T-cell (primary cell): Measurements from ENCODE around the gene METTL23. TPM values are rescaled to one million over a fixed set of nuclear protein-coding genes. Genes with fewer than 3 reads are reported as not detected.
A peak's percentile ranks its signal among the peaks of the same experiment; 100 is the strongest.

ENCODE experiments used
- ATAC-seq, 4 experiments: fragments of 200-7000 bp in 3 of 4; fragments of 150-1000 bp in 1 of 4; cut with Tn5 transposase; replicated peaks in 1 of 4; 1 replicate in 3 of 4; 2 replicates in 1 of 4; pipeline ENCODE4 v1.10.0; 2021; ENCODE audit warnings: moderate library complexity in 3 of 4, mild to moderate bottlenecking in 2 of 4, moderate number of reproducible peaks in 1 of 4
- CTCF ChIA-PET, 2 donors: fragments of 300-600 bp; sonication (Branson Sonifier 250); formaldehyde crosslinking; loops; one replicate each; lab custom pipeline; 2022; ENCODE audit warnings: antibody characterized with exemption in 2 of 2; lab: Charles Lee
- POLR2A ChIA-PET, 2 donors: fragments of 300-600 bp; sonication (Branson Sonifier 250); formaldehyde crosslinking; loops; one replicate each; lab custom pipeline; 2022; ENCODE audit warnings: antibody characterized with exemption in 2 of 2; lab: Charles Lee
- DNase-seq, 35 experiments: peaks; one replicate each; pipeline versions ENCODE4 v3.0.0 to v3.0.0-alpha.2; 2013 to 2023
- H3K27ac ChIP-seq: one replicate; pipeline ENCODE4 v1.5.1; 2013; ENCODE audit warnings: low read length
- H3K27me3 ChIP-seq, 2 experiments: replicated peaks in 1 of 2; 1 replicate in 1 of 2; 2 replicates in 1 of 2; pipeline versions ENCODE4 v1.6.1 to v1.7.0; 2013; ENCODE audit warnings: low read length in 1 of 2, mixed read lengths in 1 of 2; ENCODE audit not compliant: control insufficient read depth in 2 of 2, insufficient read depth in 2 of 2; ENCODE audit errors: extremely low read depth in 1 of 2
- H3K36me3 ChIP-seq, 2 donors: 1 replicate in 1 of 2; 2 replicates in 1 of 2; pipeline versions ENCODE4 v1.6.1 to v1.7.0; 2013; ENCODE audit warnings: low read length in 1 of 2; ENCODE audit not compliant: control insufficient read depth in 2 of 2, insufficient read depth in 1 of 2; ENCODE audit errors: extremely low read depth in 1 of 2
- H3K4me1 ChIP-seq, 2 experiments: 1 replicate in 1 of 2; 2 replicates in 1 of 2; pipeline versions ENCODE4 v1.6.1 to v1.7.0; 2013; ENCODE audit warnings: low read length in 2 of 2, mixed read lengths in 1 of 2; ENCODE audit not compliant: insufficient read depth in 2 of 2, control insufficient read depth in 1 of 2; ENCODE audit errors: extremely low read depth in 1 of 2
- H3K4me3 ChIP-seq, 2 donors: 1 replicate in 1 of 2; 2 replicates in 1 of 2; pipeline versions ENCODE4 v1.5.1 to v1.7.0; 2013; ENCODE audit warnings: mild to moderate bottlenecking in 2 of 2, low read length in 1 of 2, moderate library complexity in 1 of 2; ENCODE audit not compliant: control insufficient read depth in 1 of 2; ENCODE audit errors: extremely low read depth in 1 of 2
- H3K9me3 ChIP-seq: 2 replicates; pipeline ENCODE4 v1.7.0; 2013
- H3K27ac Mint-ChIP-seq, 2 donors: one replicate each; pipeline ENCODE4 v1.8.0; 2020 to 2021; ENCODE audit warnings: mild to moderate bottlenecking in 2 of 2, mixed read lengths in 2 of 2
- H3K27me3 Mint-ChIP-seq, 2 donors: one replicate each; pipeline ENCODE4 v1.8.0; 2021 to 2022; ENCODE audit warnings: mixed read lengths in 2 of 2
- H3K36me3 Mint-ChIP-seq: one replicate; pipeline ENCODE4 v1.8.0; 2021; ENCODE audit warnings: mixed read lengths
- H3K4me1 Mint-ChIP-seq, 3 donors: one replicate each; pipeline ENCODE4 v1.8.0; 2020 to 2022; ENCODE audit warnings: mixed read lengths in 3 of 3, mild to moderate bottlenecking in 1 of 3
- H3K4me3 Mint-ChIP-seq, 3 donors: one replicate each; pipeline ENCODE4 v1.8.0; 2020 to 2022; ENCODE audit warnings: mild to moderate bottlenecking in 3 of 3, mixed read lengths in 3 of 3, moderate library complexity in 3 of 3
- H3K9me3 Mint-ChIP-seq, 3 donors: one replicate each; pipeline ENCODE4 v1.8.0; 2020 to 2022; ENCODE audit warnings: mixed read lengths in 3 of 3
- WGBS: methylation state at CpG from one replicate; pipeline ENCODE4 v1.1.5; 2013; ENCODE audit warnings: missing lambda C conversion rate; ENCODE audit not compliant: insufficient coverage; 5-methylcytosine and 5-hydroxymethylcytosine counted together
- total RNA-seq, 35 experiments: library from RNA in 6 of 35; stranded (reverse) in 6 of 35; fragments of 120-200 nt in 1 of 35; gene quantifications; one replicate each; pipeline versions ENCODE4 v1.2.1 to v1.2.4 and lab custom pipeline; 2013 to 2026

The METTL23 gene
- total RNA-seq, 5 donors from 2014 or later (not counting 1 experiment from before 2014, with no cell fraction given): 46.9 to 70.1 (median 60.0) TPM

- ATAC-seq: no peak
- H3K36me3 ChIP-seq: peaks cover 6 to 38% of the 10 kb centered on the region in 2 donors
- H3K4me1 ChIP-seq: peaks cover 4 to 21% of the 10 kb centered on the region in 2 experiments
- no peaks in the 10 kb centered on the region for H3K27me3 ChIP-seq
- Mint-ChIP-seq H3K27ac (no peak overlapping the region), H3K27me3 (no peaks in the 10 kb centered on the region), H3K9me3 (no peaks in the 10 kb centered on the region), H3K36me3 (peaks cover 53% of the 10 kb centered on the region), H3K4me1 (peaks cover 11 to 21% (median 13%) of the 10 kb centered on the region in 3 donors), H3K4me3 (no peak overlapping the region)
- no peaks in the 10 kb centered on the region for H3K9me3 ChIP-seq
- ChIA-PET POLR2A (no interaction called here), CTCF (interaction anchor here (0.5 to 0.7 kb wide), 4 partner anchors 25 to 1354 kb away, joined by 4 to 5 read pairs (median 4); no protein-coding TSS in a partner anchor)
- DNase-seq: no peak
- no peak overlapping the region for H3K4me3 ChIP-seq
- 87% methylated on average over 5 of the region's 9 CpGs for WGBS
- H3K27ac ChIP-seq: no peak overlapping the region
Measured at GRCh38 chr17:76747716-76748363, 21.2 kb downstream of the METTL23 start.

- WGBS: no CpG with 5 or more reads among the region's 1 CpG
- ChIA-PET POLR2A (interaction anchor here in 1 of 2 donors (0.6 kb wide), 1 partner anchor 11 kb away, joined by 4 read pairs; the partner anchor contains the start of gene MFSD11), CTCF (interaction anchor here in 1 of 2 donors (0.7 kb wide), 1 partner anchor 24 kb away, joined by 4 read pairs; no protein-coding TSS in a partner anchor)
- peaks cover 50% of the 10 kb centered on the region for H3K36me3 Mint-ChIP-seq
- H3K27ac Mint-ChIP-seq: no peak overlapping the region
- H3K9me3 Mint-ChIP-seq: no peaks in the 10 kb centered on the region
- Histone ChIP-seq H3K4me1 (peaks cover 6 to 29% of the 10 kb centered on the region in 2 experiments), H3K27ac (no peak overlapping the region), H3K36me3 (peaks cover 6 to 32% of the 10 kb centered on the region in 2 donors), H3K27me3 (no peaks in the 10 kb centered on the region), H3K4me3 (no peak overlapping the region), H3K9me3 (no peaks in the 10 kb centered on the region)
- no peak overlapping the region for H3K4me3 Mint-ChIP-seq
- peaks cover 20 to 29% (median 21%) of the 10 kb centered on the region in 3 donors for H3K4me1 Mint-ChIP-seq
- DNase-seq (no peak), ATAC-seq (no peak)
- no peaks in the 10 kb centered on the region for H3K27me3 Mint-ChIP-seq
Measured at GRCh38 chr17:76748657-76749056, 22.0 kb downstream of the METTL23 start.

GRCh38 chr17:76751416-76751993, 24.9 kb downstream of the METTL23 start:
- peaks cover 11 to 40% of the 10 kb centered on the region in 2 experiments for H3K4me1 ChIP-seq
- H3K4me3 ChIP-seq: no peak overlapping the region
- peak overlapping the region; percentile 98 to 99 for H3K27ac Mint-ChIP-seq
- ChIA-PET CTCF (no interaction called here), POLR2A (no interaction called here)
- H3K27me3 Mint-ChIP-seq: no peaks in the 10 kb centered on the region
- no CpG with 5 or more reads among the region's 3 CpGs for WGBS
- peaks cover 26% of the 10 kb centered on the region for H3K36me3 Mint-ChIP-seq
- peaks cover 26 to 30% (median 27%) of the 10 kb centered on the region in 3 donors for H3K4me1 Mint-ChIP-seq
- ATAC-seq (no peak), DNase-seq (no peak)
- peak overlapping the region in 1 of 3 donors; percentile 94 for H3K4me3 Mint-ChIP-seq
- peak overlapping the region; percentile 93 for H3K27ac ChIP-seq
- no peaks in the 10 kb centered on the region for H3K9me3 ChIP-seq
- H3K27me3 ChIP-seq: no peaks in the 10 kb centered on the region
- peaks cover 6% of the 10 kb centered on the region in 2 donors for H3K36me3 ChIP-seq
- H3K9me3 Mint-ChIP-seq: no peaks in the 10 kb centered on the region

- peak overlapping the region; percentile 98 to 99 for H3K27ac Mint-ChIP-seq
- peaks cover 26 to 28% (median 27%) of the 10 kb centered on the region in 3 donors for H3K4me1 Mint-ChIP-seq
- no peaks in the 10 kb centered on the region for H3K27me3 Mint-ChIP-seq
- ATAC-seq (peak; percentile 28 to 78 (median 64)), DNase-seq (peak in 3 of 35 experiments; percentile 30 to 79 (median 38))
- peak overlapping the region; percentile 93 for H3K27ac ChIP-seq
- WGBS: 85% methylated on average over 2 of the region's 4 CpGs
- ChIA-PET CTCF (interaction anchor here (0.5 to 0.7 kb wide), 5 partner anchors 17 to 237 kb away, joined by 3 to 12 read pairs (median 4); no protein-coding TSS in a partner anchor), POLR2A (no interaction called here)
- peaks cover 23% of the 10 kb centered on the region for H3K36me3 Mint-ChIP-seq
- peaks cover 11 to 40% of the 10 kb centered on the region in 2 experiments for H3K4me1 ChIP-seq
- H3K9me3 ChIP-seq: no peaks in the 10 kb centered on the region
- no peak overlapping the region for H3K4me3 ChIP-seq
- H3K36me3 ChIP-seq: peaks cover 1% of the 10 kb centered on the region in 2 donors
- H3K27me3 ChIP-seq: no peaks in the 10 kb centered on the region
- H3K9me3 Mint-ChIP-seq: no peaks in the 10 kb centered on the region
- H3K4me3 Mint-ChIP-seq: peak overlapping the region; percentile 64 to 94 (median 67)
Measured at GRCh38 chr17:76752006-76752405, 25.4 kb downstream of the METTL23 start.

- Mint-ChIP-seq H3K27me3 (no peaks in the 10 kb centered on the region), H3K4me1 (peaks cover 26 to 30% (median 27%) of the 10 kb centered on the region in 3 donors), H3K9me3 (no peaks in the 10 kb centered on the region), H3K4me3 (peak overlapping the region; percentile 87 to 94 (median 90)), H3K36me3 (peaks cover 30% of the 10 kb centered on the region), H3K27ac (peak overlapping the region; percentile 98 to 99)
- peaks cover 11 to 40% of the 10 kb centered on the region in 2 experiments for H3K4me1 ChIP-seq
- no peaks in the 10 kb centered on the region for H3K36me3 ChIP-seq
- DNase-seq: peak in 33 of 35 experiments; percentile 9 to 82 (median 41)
- H3K27ac ChIP-seq: peak overlapping the region; percentile 93
- H3K27me3 ChIP-seq: no peaks in the 10 kb centered on the region
- H3K9me3 ChIP-seq: no peaks in the 10 kb centered on the region
- 14% methylated on average over 6 of the region's 12 CpGs for WGBS
- peak; percentile 87 to 92 (median 88) for ATAC-seq
- POLR2A ChIA-PET: interaction anchor here (0.5 to 1.0 kb wide), 4 partner anchors 20 to 30 kb away, joined by 3 to 4 read pairs (median 3); no protein-coding TSS in a partner anchor
- CTCF ChIA-PET: interaction anchor here in 1 of 2 donors (0.6 kb wide), 3 partner anchors 210 to 546 kb away, joined by 3 read pairs; no protein-coding TSS in a partner anchor
- H3K4me3 ChIP-seq: peak overlapping the region; percentile 41 to 52
Measured at GRCh38 chr17:76753061-76753961, 26.7 kb downstream of the METTL23 start.
